Measurements from ENCODE around the gene SH3BGRL. TPM values are rescaled to one million over a fixed set of nuclear protein-coding genes. Genes with fewer than 3 reads are reported as not detected.

SH3BGRL gene
- total RNA-seq: 77.6 and 79.4 TPM in 2 replicates

DNA sequence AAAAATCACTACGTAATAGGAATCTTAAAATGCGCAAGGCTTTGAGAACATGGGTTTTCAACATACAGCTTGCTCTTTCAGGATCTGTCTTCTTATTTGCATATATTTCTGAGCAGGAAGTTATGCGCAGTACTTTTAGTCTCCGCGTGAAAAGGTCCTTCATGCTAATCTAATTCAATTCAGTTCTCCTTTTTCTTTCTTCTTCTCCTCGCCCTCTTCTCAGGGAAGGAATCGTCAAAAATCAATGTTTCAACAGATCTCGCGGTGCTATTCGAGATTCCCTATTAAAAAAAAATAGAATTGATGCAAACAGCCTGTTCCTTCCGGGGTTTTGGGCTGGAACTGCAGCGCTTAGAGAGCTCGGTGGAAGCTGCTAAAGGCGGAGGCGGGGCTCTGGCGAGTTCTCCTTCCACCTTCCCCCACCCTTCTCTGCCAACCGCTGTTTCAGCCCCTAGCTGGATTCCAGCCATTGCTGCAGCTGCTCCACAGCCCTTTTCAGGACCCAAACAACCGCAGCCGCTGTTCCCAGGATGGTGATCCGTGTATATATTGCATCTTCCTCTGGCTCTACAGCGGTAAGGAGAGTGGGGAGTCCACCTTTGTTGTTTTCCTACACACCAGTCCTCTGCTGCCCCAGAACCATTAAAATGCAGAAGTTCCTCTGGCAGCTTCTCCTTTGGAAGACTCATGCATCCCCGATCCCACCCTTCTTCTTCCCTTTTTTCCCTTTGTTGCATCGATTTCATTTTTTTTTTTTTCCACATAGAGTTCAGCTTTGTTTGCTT is at the start of gene SH3BGRL, which contains the start of gene HMGN5:
Gene SH3BGRL, plus strand, starts transcription at position 432 of the 785 bp plus-strand sequence. Its CDS starts 99 bp downstream, at position 531.
Gene HMGN5, minus strand, starts transcription at position 243 of the 785 bp plus-strand sequence. CDS start 80,364 bp downstream, outside the sequence.

Other genes starting within 250 kb of the SH3BGRL start
- gene HMGN5, start 189 bp upstream of the SH3BGRL start, total RNA-seq: 0.29 and 0.89 TPM in 2 replicates